NCI-H345 treated with DMSO at 0.1 percent for 48 hours (cell line): ENCODE data around the gene SEMG2.

Experiments used
- DNase-seq: peaks from one replicate; lab custom pipeline; 2025; ENCODE audit not compliant: unreplicated experiment; lab: John Stamatoyannopoulos, UW

Gene SEMG2, protein sequence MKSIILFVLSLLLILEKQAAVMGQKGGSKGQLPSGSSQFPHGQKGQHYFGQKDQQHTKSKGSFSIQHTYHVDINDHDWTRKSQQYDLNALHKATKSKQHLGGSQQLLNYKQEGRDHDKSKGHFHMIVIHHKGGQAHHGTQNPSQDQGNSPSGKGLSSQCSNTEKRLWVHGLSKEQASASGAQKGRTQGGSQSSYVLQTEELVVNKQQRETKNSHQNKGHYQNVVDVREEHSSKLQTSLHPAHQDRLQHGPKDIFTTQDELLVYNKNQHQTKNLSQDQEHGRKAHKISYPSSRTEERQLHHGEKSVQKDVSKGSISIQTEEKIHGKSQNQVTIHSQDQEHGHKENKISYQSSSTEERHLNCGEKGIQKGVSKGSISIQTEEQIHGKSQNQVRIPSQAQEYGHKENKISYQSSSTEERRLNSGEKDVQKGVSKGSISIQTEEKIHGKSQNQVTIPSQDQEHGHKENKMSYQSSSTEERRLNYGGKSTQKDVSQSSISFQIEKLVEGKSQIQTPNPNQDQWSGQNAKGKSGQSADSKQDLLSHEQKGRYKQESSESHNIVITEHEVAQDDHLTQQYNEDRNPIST

GRCh38 chr20:45221076-45221475, at the start of gene SEMG2:
Gene SEMG2, plus strand, starts transcription at chr20:45221373. Its CDS starts 17 bp downstream, at chr20:45221390.
- no peak for DNase-seq

DNA sequence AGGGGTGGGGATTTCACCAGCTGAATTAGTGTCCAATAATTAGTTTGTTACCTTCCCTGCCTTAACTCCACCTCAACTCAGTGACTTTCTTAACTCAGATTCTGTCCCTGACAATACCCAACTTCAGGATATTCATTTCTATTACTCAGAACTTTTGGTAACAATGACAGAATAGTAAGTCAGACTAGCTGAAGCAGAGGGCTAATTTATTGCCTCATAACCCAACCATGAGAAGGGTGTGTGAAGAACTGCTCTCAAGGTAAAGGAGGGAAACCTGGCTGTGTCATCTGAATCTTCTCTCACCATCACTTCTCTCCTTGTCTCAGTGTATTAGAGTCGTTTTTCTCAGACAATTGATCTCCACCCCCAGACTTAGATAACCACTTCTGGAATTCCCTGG, 47.7 kb upstream of the SEMG2 start:
- no peak for DNase-seq

- no peak for DNase-seq
These were observed 46.5 kb upstream of the SEMG2 start, which contains the start of gene PI3 for GRCh38 chr20:45174434-45175364. Gene PI3, plus strand, starts transcription at chr20:45174902. Its CDS starts 21 bp downstream, at chr20:45174923.

- DNase-seq: no peak
These were observed 44.5 kb upstream of the SEMG2 start for GRCh38 chr20:45176526-45177267.

GRCh38 chr20:45179166-45179565, 42.0 kb upstream of the SEMG2 start:
- no peak for DNase-seq

DNA sequence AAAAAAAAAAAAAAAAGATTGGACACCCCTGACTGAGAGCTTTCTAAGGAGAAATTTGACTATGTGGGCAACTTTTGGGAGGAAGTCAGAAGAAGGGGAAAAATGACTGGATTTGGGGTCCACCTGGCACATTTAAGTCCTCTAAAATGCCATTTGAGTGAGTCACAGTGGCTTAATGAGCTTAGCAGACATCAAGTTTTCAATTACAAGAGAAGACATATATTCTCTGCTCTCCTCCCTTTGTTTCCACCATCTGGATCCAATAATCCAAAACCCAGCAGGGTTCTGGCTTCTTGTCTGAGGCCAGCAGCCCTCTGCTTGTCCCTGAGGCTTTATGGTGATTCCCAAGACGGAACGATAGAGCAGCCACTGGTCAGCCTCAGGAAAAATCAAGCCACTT, 39.5 kb upstream of the SEMG2 start:
- DNase-seq: no peak

DNA sequence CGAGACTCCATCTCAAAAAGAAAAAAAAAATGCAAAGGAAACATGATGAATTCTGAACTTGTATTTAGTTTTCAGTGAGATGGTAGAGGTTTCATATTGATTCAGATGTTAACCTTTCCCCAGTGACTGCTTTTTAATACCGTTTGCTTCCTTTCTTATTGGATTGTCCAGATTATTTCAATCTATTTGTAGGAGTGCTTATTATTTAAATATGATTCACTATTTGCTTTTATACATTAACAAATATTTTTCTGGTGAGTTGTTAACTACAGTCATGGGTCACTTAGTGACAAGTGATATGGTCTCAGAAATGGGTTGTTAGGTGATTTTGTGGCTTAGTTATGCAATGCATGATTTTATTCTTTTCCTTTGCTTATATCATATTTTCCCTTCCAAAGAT, 38.1 kb upstream of the SEMG2 start:
- DNase-seq: no peak

GRCh38 chr20:45187693-45188092, 33.5 kb upstream of the SEMG2 start:
- no peak for DNase-seq

DNA sequence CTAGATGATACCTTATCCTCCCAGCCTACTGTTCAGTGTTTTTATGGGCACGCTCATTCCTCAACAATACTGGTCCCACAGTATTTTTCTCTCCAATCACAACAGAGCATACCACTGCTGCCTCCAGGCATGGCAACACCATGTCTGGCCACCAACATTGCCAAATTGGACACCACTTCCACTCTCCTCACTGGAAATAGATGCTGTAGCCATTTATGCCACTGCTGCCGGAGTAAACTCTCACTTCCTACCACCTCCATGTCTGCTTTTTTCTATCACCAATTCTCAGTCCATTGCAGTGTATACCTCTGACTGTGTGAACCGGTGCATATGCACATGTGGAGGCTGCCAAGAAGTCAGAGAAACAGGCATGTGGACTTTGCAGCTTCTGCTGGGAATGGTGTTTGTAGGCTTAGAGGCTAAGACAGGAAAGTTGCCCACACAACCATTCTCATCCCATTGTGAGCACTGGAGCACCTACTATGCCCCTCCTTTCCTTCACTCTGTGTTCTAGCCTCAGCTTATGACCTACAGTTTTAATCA, 32.0 kb upstream of the SEMG2 start:
- no peak for DNase-seq

GRCh38 chr20:45189861-45190260, 31.3 kb upstream of the SEMG2 start:
- DNase-seq: no peak

DNA sequence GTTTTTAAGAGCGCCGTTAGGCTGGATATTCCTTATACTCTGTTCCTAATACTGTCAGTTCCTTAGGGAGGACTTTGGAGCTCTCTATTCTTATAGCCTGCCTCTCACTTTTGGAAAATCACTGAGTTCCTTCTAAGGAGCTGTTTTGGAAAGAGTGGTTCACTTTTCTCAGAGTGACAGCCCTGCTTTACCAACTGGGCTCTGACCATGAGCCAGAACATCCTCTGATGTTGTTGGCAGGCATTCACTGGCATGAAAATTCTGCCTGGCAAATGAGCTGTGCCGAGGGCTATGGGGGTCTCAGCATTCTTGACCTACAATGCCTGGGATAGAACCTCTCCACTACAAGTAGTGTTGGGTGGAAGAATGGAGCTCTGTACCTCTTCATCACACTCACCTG, 29.2 kb upstream of the SEMG2 start:
- no peak for DNase-seq

GRCh38 chr20:45193331-45193730, 27.8 kb upstream of the SEMG2 start:
- no peak for DNase-seq

DNA sequence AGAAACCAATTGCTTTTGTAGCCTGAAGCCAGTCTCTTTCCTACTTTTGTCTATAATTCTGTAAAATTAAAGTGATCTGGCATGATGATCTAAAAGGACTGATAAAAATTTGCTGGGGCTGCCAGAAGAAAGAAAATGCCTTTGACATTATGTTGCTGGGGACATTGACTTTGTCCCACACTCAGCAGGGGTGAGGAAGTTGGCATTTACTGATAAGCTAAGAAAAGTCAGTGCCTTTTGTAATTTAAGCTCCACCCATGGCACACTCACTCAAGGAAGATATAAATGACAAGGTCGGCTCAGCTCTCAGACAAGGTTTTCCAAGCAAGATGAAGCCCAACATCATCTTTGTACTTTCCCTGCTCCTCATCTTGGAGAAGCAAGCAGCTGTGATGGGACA, 14.4 kb upstream of the SEMG2 start, which contains the start of gene SEMG1:
Gene SEMG1 (plus strand): TSS at position 309 of the 400 bp plus-strand sequence. CDS start 21 bp downstream, at position 330.
- DNase-seq: no peak

DNA sequence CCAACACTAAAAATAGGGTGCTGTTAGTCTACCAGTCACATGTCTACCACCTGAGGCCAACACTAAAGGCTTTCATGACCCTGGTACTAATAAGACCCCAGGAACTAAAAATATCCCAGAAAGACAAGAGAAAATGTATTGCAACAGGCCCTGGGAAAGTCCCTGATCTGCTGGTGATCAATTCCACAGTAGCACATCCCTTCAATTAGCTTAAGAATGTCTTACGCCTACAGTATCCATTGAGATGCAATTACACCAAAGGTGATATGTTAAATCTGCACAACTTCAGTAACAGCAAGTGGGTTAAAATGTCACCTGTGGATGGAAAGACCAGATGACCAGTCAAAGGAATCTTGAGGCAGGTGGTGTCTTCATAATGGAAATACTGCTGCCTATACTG, 11.2 kb upstream of the SEMG2 start:
- no peak for DNase-seq

- DNase-seq: no peak
These were observed 9.4 kb upstream of the SEMG2 start for GRCh38 chr20:45211569-45212474.

GRCh38 chr20:45212836-45213235, 8.3 kb upstream of the SEMG2 start:
- no peak for DNase-seq

GRCh38 chr20:45218124-45218523, 3.0 kb upstream of the SEMG2 start:
- DNase-seq: no peak

GRCh38 chr20:45218636-45219035, 2.5 kb upstream of the SEMG2 start:
- DNase-seq: no peak

DNA sequence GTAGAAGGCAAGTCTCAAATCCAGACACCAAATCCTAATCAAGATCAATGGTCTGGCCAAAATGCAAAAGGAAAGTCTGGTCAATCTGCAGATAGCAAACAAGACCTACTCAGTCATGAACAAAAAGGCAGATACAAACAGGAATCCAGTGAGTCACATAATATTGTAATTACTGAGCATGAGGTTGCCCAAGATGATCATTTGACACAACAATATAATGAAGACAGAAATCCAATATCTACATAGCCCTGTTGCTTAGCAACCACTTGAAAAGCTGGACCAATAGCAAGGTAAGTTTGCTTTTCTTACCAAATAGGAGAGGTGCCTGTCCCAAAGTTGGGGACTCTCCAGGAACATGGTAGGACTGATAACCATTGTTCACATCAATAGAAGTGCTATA, 2.0 kb downstream of the SEMG2 start:
- DNase-seq: no peak
